Pancreas (tissue), 10 donors: Measurements from ENCODE around the gene YIPF1. TPM values are rescaled to one million over a fixed set of nuclear protein-coding genes. Genes with fewer than 3 reads are reported as not detected.

Experiments used
- ATAC-seq, 4 donors: fragments of 200-7000 bp; cut with Tn5 transposase; one replicate each; pipeline versions ENCODE4 v1.8.0 to v1.9.1; 2020; ENCODE audit warnings: mild to moderate bottlenecking in 4 of 4, moderate library complexity in 4 of 4
- DNase-seq, 6 donors: peaks; one replicate each; pipeline ENCODE4 v3.0.0-alpha.2; 2020
- FAIRE-seq: peaks from 2 replicates; lab custom pipeline; 2012; peaks lifted over from hg19 to GRCh38; lab: Jason Lieb, UNC
- H3K27ac ChIP-seq, 4 donors: fragments of 200-600 bp; sonication (generic); 1 replicate in 3 of 4; 2 replicates in 1 of 4; pipeline versions ENCODE4 v1.5.0 to v1.8.0; 2020
- H3K27me3 ChIP-seq, 4 donors: fragments of 200-600 bp; one replicate each; pipeline ENCODE4 v1.8.0; 2021
- H3K36me3 ChIP-seq, 3 donors: fragments of 200-600 bp; sonication (generic) in 1 of 3; one replicate each; pipeline versions ENCODE4 v1.5.0 to v1.8.0; 2020 to 2021
- H3K4me1 ChIP-seq, 3 donors: fragments of 200-600 bp; one replicate each; pipeline ENCODE4 v1.8.0; 2021
- H3K4me3 ChIP-seq, 4 donors: fragments of 200-600 bp; sonication (generic) in 2 of 4; one replicate each; pipeline versions ENCODE4 v1.5.0 to v1.8.0; 2020 to 2021
- H3K9me3 ChIP-seq, 4 donors: fragments of 200-600 bp; one replicate each; pipeline ENCODE4 v1.8.0; 2021
- WGBS, 2 donors: extraction: QIAGEN DNeasy Blood & Tissue Kit; methylation state at CpG; one replicate each; pipeline ENCODE4 v1.1.7; 2013; 5-methylcytosine and 5-hydroxymethylcytosine counted together
- intact Hi-C, 3 donors: fragments of 100-400 bp; cut with DNase I; formaldehyde crosslinking; loops; one replicate each; pipeline versions ENCODE4 v1.11.1 to v1.14.2; 2022
- polyA plus RNA-seq, 2 donors: library from polyadenylated mRNA; stranded (reverse); fragments of 200-250 nt; gene quantifications; one replicate each; pipeline ENCODE4 v1.2.3, GENCODE V29; 2013
- total RNA-seq, 6 donors: library from RNA; stranded (reverse); fragmentation: NEBNext Ultra II Directional in 4 of 6; extraction: Animal tissue kit (Norgen Biotek cat#: 25700) in 4 of 6; gene quantifications; one replicate each; pipeline versions ENCODE4 v1.2.1 to v1.2.4, GENCODE V29; 2021 to 2023
- TF ChIP-seq, protein P1 (sequence below), 4 donors: fragments of 200-600 bp; sonication (generic) in 3 of 4; IDR thresholded peaks; one replicate each; pipeline versions ENCODE4 v1.5.0 to v1.8.0; 2021; ENCODE audit warnings: antibody characterized with exemption in 4 of 4
- donor health status: healthy with polysubstance abuse.
- donor health status: DM: no; HTN: no; CAD: no; lungs with moderate emphysema.
- donor health status: DM: no; HTN: no; CAD: no.
- donor health status: control.
- donor health status: control.
- donor health status: Bipolar disorder and iron deficiency.
- donor health status: DM: yes; HTN: yes; CAD: no.
- donor health status: DM: no; HTN: no; CAD: no.
- donor health status: DM: no; HTN: no; CAD: no.
- donor health status: DM: yes; HTN: yes; CAD: no.

YIPF1 gene
- total and polyA plus RNA-seq, 8 donors, result 5.6 to 17.7 (median 11.0) TPM

DNA sequence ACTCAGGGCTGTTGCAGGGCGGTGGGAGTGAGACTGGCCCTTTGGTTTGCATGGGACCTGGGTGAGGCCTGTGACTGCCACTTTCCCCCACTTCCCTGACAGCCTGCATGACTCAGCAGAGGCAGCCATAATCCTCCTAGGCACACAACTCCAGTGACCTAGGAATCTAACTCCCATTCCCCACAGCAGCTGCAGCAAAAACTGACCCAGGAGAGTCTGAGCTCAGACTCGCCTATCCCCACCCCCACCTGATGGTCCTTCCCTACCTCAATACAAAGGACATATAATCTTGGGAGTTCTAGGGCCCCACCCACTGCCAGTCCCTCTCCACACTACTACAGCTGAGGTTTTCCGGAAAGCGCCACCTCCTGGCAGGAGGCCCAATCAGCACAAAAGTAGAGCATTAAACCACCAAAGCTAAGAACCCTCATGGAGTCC, 78.2 kb downstream of the YIPF1 start:
- no peak for DNase-seq
- no peak for FAIRE-seq
- Histone ChIP-seq H3K36me3 (no peaks in the 10 kb centered on the region), H3K9me3 (no peaks in the 10 kb centered on the region), H3K4me1 (no peaks in the 10 kb centered on the region), H3K27me3 (no peaks in the 10 kb centered on the region), H3K27ac (no peak overlapping the region), H3K4me3 (no peak overlapping the region)
- no peak for ATAC-seq
- 97 to 98% methylated on average over 4 of the region's 4 CpGs for WGBS, 2 donors
- TF ChIP-seq, protein P1, sequence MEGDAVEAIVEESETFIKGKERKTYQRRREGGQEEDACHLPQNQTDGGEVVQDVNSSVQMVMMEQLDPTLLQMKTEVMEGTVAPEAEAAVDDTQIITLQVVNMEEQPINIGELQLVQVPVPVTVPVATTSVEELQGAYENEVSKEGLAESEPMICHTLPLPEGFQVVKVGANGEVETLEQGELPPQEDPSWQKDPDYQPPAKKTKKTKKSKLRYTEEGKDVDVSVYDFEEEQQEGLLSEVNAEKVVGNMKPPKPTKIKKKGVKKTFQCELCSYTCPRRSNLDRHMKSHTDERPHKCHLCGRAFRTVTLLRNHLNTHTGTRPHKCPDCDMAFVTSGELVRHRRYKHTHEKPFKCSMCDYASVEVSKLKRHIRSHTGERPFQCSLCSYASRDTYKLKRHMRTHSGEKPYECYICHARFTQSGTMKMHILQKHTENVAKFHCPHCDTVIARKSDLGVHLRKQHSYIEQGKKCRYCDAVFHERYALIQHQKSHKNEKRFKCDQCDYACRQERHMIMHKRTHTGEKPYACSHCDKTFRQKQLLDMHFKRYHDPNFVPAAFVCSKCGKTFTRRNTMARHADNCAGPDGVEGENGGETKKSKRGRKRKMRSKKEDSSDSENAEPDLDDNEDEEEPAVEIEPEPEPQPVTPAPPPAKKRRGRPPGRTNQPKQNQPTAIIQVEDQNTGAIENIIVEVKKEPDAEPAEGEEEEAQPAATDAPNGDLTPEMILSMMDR (IDR thresholded peaks at IDR 0.05), result no peak
- intact Hi-C loops, result no loop called here

DNA sequence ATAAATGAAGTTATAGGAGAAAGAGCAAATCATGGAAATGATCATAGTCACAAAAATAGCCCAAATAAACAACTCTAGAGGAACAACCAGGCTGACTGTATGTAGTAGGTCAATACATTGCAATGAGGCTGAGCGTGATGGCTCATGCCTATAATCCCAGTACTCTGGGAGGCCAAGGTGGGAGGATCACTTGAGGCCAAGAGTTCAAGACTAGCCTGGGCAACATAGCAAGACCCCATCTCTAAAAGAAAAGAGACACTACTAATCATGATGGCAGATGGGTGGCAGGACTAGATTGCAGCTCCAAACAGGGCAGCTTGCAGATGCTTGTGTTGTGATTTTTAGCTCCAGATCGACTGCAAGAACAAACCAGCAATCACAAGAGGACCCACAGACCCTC, 79.1 kb downstream of the YIPF1 start:
- Histone ChIP-seq H3K27me3 (no peaks in the 10 kb centered on the region), H3K4me3 (no peak overlapping the region), H3K36me3 (peaks cover 0 to under 1% (median 0%) of the 10 kb centered on the region in 3 donors), H3K27ac (no peak overlapping the region), H3K4me1 (no peaks in the 10 kb centered on the region), H3K9me3 (no peaks in the 10 kb centered on the region)
- FAIRE-seq (no peak), DNase-seq (no peak), ATAC-seq (no peak)
- 97 to 99% methylated on average over 2 of the region's 2 CpGs for WGBS, 2 donors
- intact Hi-C loops, result no loop called here
- TF ChIP-seq, protein P1 (IDR thresholded peaks at IDR 0.05), result no peak

DNA sequence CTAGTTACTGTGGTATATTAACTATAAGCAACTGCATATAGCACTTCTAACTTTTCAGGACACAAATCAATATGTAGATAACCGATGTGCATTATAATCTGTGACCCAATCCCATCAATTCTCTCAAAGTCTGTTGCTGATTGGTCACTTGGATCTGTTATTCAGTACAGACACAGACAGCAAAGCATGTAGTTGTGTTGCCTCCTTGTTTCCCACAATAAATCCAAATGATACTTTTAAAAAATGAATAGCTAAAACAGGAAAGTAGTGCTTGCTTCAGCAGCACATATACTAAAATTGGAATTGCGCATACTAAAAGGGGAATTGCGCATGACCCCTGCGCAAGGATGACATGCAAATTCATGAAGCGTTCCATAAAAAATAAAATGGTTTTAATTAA, 79.6 kb downstream of the YIPF1 start:
- no peak for FAIRE-seq
- Histone ChIP-seq H3K4me3 (no peak overlapping the region), H3K4me1 (no peaks in the 10 kb centered on the region), H3K9me3 (no peaks in the 10 kb centered on the region), H3K27me3 (no peaks in the 10 kb centered on the region), H3K27ac (no peak overlapping the region), H3K36me3 (peaks cover 0 to 5% (median 0%) of the 10 kb centered on the region in 3 donors)
- TF ChIP-seq, protein P1 (IDR thresholded peaks at IDR 0.05), result no peak
- no peak for ATAC-seq
- no peak for DNase-seq
- intact Hi-C loops, result no loop called here
- 94 to 98% methylated on average over 5 of the region's 5 CpGs for WGBS, 2 donors

DNA sequence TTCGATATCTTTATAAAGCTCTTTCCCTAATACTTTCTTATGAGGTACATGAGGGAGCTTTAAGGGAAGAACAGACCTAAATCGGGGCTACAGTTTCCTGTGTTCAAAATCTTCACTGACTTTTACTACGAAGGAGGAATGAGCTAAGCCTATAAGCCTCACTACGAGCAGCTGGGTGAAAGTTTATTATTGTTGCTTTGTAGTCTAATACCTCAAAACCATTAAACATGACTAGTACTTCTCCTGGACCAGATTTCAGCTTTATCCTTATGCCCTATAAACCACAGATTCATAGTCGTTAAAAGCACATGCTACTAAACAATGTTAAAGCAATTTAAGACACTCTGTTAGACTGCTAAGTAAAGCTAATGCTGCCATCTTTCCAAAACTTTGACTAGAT, 81.7 kb downstream of the YIPF1 start:
- H3K4me3 ChIP-seq, result no peak overlapping the region
- ATAC-seq (no peak), DNase-seq (no peak), FAIRE-seq (no peak)
- no peaks in the 10 kb centered on the region for H3K27me3 ChIP-seq
- H3K4me1 ChIP-seq, result no peaks in the 10 kb centered on the region
- TF ChIP-seq, protein P1 (IDR thresholded peaks at IDR 0.05), result no peak
- no peaks in the 10 kb centered on the region for H3K9me3 ChIP-seq
- intact Hi-C loops, result no loop called here
- WGBS, 2 donors, result 88 to 93% methylated on average over 5 of the region's 5 CpGs
- H3K27ac ChIP-seq, result no peak overlapping the region
- peaks cover 0 to 9% (median 0%) of the 10 kb centered on the region in 3 donors for H3K36me3 ChIP-seq

DNA sequence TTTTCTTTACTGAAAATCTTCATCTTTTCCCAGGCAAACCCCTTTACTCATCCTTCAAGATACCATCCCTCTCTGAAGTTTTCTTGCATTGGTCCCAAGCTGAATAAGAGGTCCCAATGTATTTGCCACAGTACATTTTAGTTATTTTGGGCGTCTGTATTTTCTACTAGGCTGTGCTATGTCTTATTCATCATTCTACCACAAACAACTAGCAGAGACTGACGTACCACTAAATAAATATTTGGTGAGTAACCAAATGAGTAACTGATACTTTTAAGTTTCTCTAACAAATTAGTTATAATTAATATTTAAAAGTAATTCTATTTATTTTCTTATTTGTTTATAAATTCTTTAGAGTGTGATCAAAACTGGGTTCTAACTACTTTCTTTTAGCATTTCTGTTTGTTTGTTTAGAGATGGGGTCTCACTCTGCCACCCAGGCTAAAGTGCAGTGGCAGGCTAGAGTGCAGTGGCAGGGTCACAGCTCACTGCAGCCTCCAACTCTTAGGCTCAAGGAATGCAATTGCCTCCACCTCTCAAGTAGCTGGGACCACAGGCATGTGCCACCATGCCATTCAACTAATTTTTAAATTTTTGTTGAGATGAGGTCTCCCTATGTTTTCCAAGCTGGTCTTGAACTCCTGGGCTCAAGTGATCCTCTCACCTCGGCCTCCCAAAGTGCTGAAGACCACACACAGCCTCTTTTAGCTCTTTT, 84.6 kb downstream of the YIPF1 start:
- Histone ChIP-seq H3K4me1 (no peaks in the 10 kb centered on the region), H3K36me3 (peaks cover 0 to 13% (median 0%) of the 10 kb centered on the region in 3 donors), H3K4me3 (no peak overlapping the region), H3K27ac (no peak overlapping the region), H3K9me3 (no peaks in the 10 kb centered on the region), H3K27me3 (no peaks in the 10 kb centered on the region)
- TF ChIP-seq, protein P1 (IDR thresholded peaks at IDR 0.05), result no peak
- no peak for DNase-seq
- ATAC-seq, result no peak
- WGBS, 2 donors, result 89 to 90% methylated on average over 3 of the region's 3 CpGs
- FAIRE-seq, result no peak
- intact Hi-C loops, result no loop called here
